Measurements from ENCODE around the gene PIGH.
A peak's percentile ranks its signal among the peaks of the same experiment; 100 is the strongest.
"Not testable (repeated sequence)": the region's sequence is repeated elsewhere in the genome, so short reads cannot be mapped to it uniquely, and the experiment has no call there.

The PIGH gene

DNA sequence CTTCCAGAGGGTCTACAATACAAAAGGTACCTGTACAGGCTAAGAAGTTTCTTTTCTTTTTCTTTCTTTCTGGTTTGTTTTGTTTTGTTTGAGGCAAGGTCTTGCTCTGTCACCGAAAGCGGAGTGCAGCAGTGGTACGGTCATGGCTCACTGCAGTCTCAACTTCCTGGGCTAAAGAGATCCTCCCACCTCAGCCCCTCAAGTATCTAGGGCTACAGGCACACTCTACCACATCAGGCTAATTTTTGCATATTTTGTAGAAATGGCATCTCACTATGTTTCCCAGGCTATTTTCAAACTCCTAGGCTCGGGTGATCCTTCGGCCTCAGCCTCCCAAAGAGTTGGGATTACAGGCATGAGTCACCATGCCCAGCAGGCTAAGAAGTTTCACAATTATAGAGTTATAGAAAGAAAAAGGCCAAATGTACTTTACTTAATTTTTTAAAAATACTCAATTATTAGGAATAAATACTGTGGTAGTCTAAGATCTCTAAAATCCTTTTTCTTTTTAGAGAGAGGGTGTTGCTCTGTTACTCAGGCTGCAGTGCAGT, 3.0 kb upstream of the PIGH start:
- no peaks in the 10 kb centered on the region for H3K9me2 ChIP-seq (replicated peaks; ENCODE audit: low read depth, low read length)
- H4K20me1 ChIP-seq (ENCODE audit: insufficient read depth, low read length, poor library complexity, severe bottlenecking): no peaks in the 10 kb centered on the region
- H2AFZ ChIP-seq (ENCODE audit: low read length): no peak overlapping the region
- no peaks in the 10 kb centered on the region for H3F3A ChIP-seq (ENCODE audit: low read depth)
- H3K9me3 ChIP-seq (ENCODE audit: insufficient read depth, low read depth, low read length): no peaks in the 10 kb centered on the region
- H3K4me1 ChIP-seq (ENCODE audit: insufficient read depth, low read length, poor library complexity, severe bottlenecking): peaks cover 9% of the 10 kb centered on the region
- H3K79me2 ChIP-seq (ENCODE audit: insufficient read depth, low read length): peaks cover 13% of the 10 kb centered on the region
- no peak overlapping the region for H3K4me3 ChIP-seq (ENCODE audit: low read length, poor library complexity, severe bottlenecking)
- peaks cover 27% of the 10 kb centered on the region for H3K27me3 ChIP-seq (ENCODE audit: insufficient read depth, low read length, poor library complexity, severe bottlenecking)
- TF ChIP-seq, protein P1, sequence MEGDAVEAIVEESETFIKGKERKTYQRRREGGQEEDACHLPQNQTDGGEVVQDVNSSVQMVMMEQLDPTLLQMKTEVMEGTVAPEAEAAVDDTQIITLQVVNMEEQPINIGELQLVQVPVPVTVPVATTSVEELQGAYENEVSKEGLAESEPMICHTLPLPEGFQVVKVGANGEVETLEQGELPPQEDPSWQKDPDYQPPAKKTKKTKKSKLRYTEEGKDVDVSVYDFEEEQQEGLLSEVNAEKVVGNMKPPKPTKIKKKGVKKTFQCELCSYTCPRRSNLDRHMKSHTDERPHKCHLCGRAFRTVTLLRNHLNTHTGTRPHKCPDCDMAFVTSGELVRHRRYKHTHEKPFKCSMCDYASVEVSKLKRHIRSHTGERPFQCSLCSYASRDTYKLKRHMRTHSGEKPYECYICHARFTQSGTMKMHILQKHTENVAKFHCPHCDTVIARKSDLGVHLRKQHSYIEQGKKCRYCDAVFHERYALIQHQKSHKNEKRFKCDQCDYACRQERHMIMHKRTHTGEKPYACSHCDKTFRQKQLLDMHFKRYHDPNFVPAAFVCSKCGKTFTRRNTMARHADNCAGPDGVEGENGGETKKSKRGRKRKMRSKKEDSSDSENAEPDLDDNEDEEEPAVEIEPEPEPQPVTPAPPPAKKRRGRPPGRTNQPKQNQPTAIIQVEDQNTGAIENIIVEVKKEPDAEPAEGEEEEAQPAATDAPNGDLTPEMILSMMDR (conservative IDR thresholded peaks at IDR 0.05; ENCODE audit: low read length): no peak
- no peak for TF ChIP-seq EZH2phosphoT487 (IDR thresholded peaks at IDR 0.05; ENCODE audit: borderline replicate concordance)
- no peaks in the 10 kb centered on the region for H3K36me3 ChIP-seq (ENCODE audit: insufficient read depth, low read length)
- H3K9ac ChIP-seq (ENCODE audit: low read depth, low read length, poor library complexity, severe bottlenecking): no peak overlapping the region
- no peak overlapping the region for H3K4me2 ChIP-seq (ENCODE audit: low read depth, low read length, poor library complexity, severe bottlenecking)

DNA sequence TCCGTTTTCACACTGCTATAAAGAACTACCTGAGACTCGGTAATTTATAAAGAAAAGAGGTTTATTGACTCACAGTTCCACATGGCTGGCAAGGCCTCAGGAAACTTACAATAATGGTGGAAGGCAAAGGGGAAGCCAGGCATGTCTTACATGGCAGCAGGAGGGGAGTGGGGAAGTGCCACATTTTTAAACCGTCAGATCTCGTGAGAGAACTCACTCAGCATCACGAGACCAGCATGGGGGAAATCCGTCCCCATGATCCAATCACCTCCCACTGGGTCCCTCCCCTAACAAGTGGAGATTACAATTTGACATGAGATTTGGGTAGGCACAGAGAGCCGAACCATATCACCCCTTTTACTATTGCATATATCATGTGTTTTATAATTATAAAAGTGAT, 2.0 kb upstream of the PIGH start:
- no peaks in the 10 kb centered on the region for H3K9me2 ChIP-seq (replicated peaks; ENCODE audit: low read depth, low read length)
- H3F3A ChIP-seq (ENCODE audit: low read depth): no peaks in the 10 kb centered on the region
- no peak overlapping the region for H3K9ac ChIP-seq (ENCODE audit: low read depth, low read length, poor library complexity, severe bottlenecking)
- no peaks in the 10 kb centered on the region for H4K20me1 ChIP-seq (ENCODE audit: insufficient read depth, low read length, poor library complexity, severe bottlenecking)
- no peak overlapping the region for H3K4me3 ChIP-seq (ENCODE audit: low read length, poor library complexity, severe bottlenecking)
- H3K27me3 ChIP-seq (ENCODE audit: insufficient read depth, low read length, poor library complexity, severe bottlenecking): peaks cover 27% of the 10 kb centered on the region
- no peaks in the 10 kb centered on the region for H3K9me3 ChIP-seq (ENCODE audit: insufficient read depth, low read depth, low read length)
- H3K4me2 ChIP-seq (ENCODE audit: low read depth, low read length, poor library complexity, severe bottlenecking): no peak overlapping the region
- H3K36me3 ChIP-seq (ENCODE audit: insufficient read depth, low read length): no peaks in the 10 kb centered on the region
- H3K4me1 ChIP-seq (ENCODE audit: insufficient read depth, low read length, poor library complexity, severe bottlenecking): peaks cover 18% of the 10 kb centered on the region
- no peak overlapping the region for H2AFZ ChIP-seq (ENCODE audit: low read length)
- TF ChIP-seq EZH2phosphoT487 (IDR thresholded peaks at IDR 0.05; ENCODE audit: borderline replicate concordance): no peak
- TF ChIP-seq, protein P1 (conservative IDR thresholded peaks at IDR 0.05; ENCODE audit: low read length): no peak
- peaks cover 17% of the 10 kb centered on the region for H3K79me2 ChIP-seq (ENCODE audit: insufficient read depth, low read length)

DNA sequence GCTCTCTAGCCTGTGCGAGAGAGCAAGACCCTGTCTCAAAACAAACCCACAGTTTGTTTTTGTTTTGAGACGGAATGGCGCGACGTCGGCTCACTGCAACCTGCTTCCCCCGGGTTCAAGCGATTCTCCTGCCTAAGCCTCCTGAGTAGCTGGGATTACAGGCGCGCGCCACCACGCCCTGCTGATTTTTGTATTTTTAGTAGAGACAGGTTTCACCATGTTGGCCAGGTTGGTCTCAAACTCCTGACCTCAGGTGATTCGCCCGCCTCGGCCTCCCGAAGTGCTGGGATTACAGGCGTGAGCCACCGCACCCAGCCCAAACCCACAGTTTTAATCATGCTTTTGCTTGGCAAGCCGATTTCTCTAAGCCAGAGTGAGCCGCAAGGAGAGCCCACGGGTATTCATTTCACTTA, 500 bp upstream of the PIGH start:
- not testable (repeated sequence) for H3F3A ChIP-seq (ENCODE audit: low read depth); H3K36me3 ChIP-seq (ENCODE audit: insufficient read depth, low read length); H3K9ac ChIP-seq (ENCODE audit: low read depth, low read length, poor library complexity, severe bottlenecking); H3K9me3 ChIP-seq (ENCODE audit: insufficient read depth, low read depth, low read length); H3K9me2 ChIP-seq (replicated peaks; ENCODE audit: low read depth, low read length); H4K20me1 ChIP-seq (ENCODE audit: insufficient read depth, low read length, poor library complexity, severe bottlenecking)
- peak overlapping the region; percentile 96 for H2AFZ ChIP-seq (ENCODE audit: low read length)
- H3K4me2 ChIP-seq (ENCODE audit: low read depth, low read length, poor library complexity, severe bottlenecking): peak overlapping the region; percentile 82
- H3K4me3 ChIP-seq (ENCODE audit: low read length, poor library complexity, severe bottlenecking): peak overlapping the region; percentile 86
- H3K27me3 ChIP-seq (ENCODE audit: insufficient read depth, low read length, poor library complexity, severe bottlenecking): peaks cover 27% of the 10 kb centered on the region
- peaks cover 23% of the 10 kb centered on the region for H3K4me1 ChIP-seq (ENCODE audit: insufficient read depth, low read length, poor library complexity, severe bottlenecking)
- peaks cover 22% of the 10 kb centered on the region for H3K79me2 ChIP-seq (ENCODE audit: insufficient read depth, low read length)

DNA sequence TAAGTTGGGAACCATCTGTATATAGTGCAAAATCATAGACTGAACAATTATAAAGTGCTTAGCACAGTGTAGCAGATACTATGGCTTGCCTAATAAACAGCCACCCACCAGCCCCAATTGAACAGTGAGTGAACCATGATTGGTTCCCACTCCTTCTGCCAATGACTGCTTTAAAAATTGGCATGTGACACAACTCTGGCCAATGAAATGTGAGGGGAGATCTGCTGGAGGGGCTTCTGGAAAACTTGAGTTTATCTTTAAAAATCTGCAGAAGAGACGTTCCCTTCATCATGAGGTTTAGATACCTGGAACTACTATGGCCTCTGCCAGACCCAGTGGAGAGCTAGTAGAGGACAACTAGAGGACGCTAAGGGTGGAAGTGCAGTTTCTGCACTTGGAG, 4.7 kb downstream of the PIGH start:
- Histone ChIP-seq H3K9ac (ENCODE audit: low read depth, low read length, poor library complexity, severe bottlenecking) (no peak overlapping the region), H3K79me2 (ENCODE audit: insufficient read depth, low read length) (peaks cover 22% of the 10 kb centered on the region), H3K4me1 (ENCODE audit: insufficient read depth, low read length, poor library complexity, severe bottlenecking) (peaks cover 23% of the 10 kb centered on the region), H3K9me2 (replicated peaks; ENCODE audit: low read depth, low read length) (no peaks in the 10 kb centered on the region), H3K9me3 (ENCODE audit: insufficient read depth, low read depth, low read length) (no peaks in the 10 kb centered on the region), H3K4me2 (ENCODE audit: low read depth, low read length, poor library complexity, severe bottlenecking) (peak overlapping the region; percentile 6), H3F3A (ENCODE audit: low read depth) (no peaks in the 10 kb centered on the region), H3K36me3 (ENCODE audit: insufficient read depth, low read length) (peaks cover 17% of the 10 kb centered on the region; the same call in 1 of the 2 replicates), H3K27me3 (ENCODE audit: insufficient read depth, low read length, poor library complexity, severe bottlenecking) (no peaks in the 10 kb centered on the region), H4K20me1 (ENCODE audit: insufficient read depth, low read length, poor library complexity, severe bottlenecking) (no peaks in the 10 kb centered on the region), H2AFZ (ENCODE audit: low read length) (no peak overlapping the region), H3K4me3 (ENCODE audit: low read length, poor library complexity, severe bottlenecking) (no peak overlapping the region)
- TF ChIP-seq, protein P1 (conservative IDR thresholded peaks at IDR 0.05; ENCODE audit: low read length): no peak
- no peak for TF ChIP-seq EZH2phosphoT487 (IDR thresholded peaks at IDR 0.05; ENCODE audit: borderline replicate concordance)

DNA sequence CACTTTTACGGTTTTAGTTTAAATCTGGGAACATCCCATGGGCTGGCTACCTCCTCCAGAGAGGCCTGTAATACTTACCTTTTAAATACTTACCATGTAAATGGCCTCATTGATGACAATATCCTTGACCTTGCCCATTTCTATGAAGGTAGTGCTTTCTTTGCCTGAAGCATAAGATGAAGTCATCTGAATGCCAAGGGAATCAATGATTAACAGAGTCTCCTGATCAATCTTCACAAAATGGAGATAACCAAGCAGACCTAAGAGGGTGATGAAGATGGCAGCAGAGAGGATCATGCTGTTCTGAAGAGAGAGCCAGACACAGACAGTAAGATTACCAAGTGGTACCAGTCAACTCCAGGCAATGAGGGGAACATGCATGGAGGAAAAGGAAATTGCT, 6.4 kb downstream of the PIGH start:
- Histone ChIP-seq H3K4me1 (ENCODE audit: insufficient read depth, low read length, poor library complexity, severe bottlenecking) (peaks cover 14% of the 10 kb centered on the region), H3K36me3 (ENCODE audit: insufficient read depth, low read length) (peaks cover 30% of the 10 kb centered on the region; the same call in 1 of the 2 replicates), H3K79me2 (ENCODE audit: insufficient read depth, low read length) (peaks cover 13% of the 10 kb centered on the region; the same call in 1 of the 2 replicates)
- H3F3A ChIP-seq (ENCODE audit: low read depth); H3K4me3 ChIP-seq (ENCODE audit: low read length, poor library complexity, severe bottlenecking); H3K9ac ChIP-seq (ENCODE audit: low read depth, low read length, poor library complexity, severe bottlenecking); H3K4me2 ChIP-seq (ENCODE audit: low read depth, low read length, poor library complexity, severe bottlenecking); H3K9me3 ChIP-seq (ENCODE audit: insufficient read depth, low read depth, low read length); H3K9me2 ChIP-seq (replicated peaks; ENCODE audit: low read depth, low read length); H4K20me1 ChIP-seq (ENCODE audit: insufficient read depth, low read length, poor library complexity, severe bottlenecking); H2AFZ ChIP-seq (ENCODE audit: low read length); H3K27me3 ChIP-seq (ENCODE audit: insufficient read depth, low read length, poor library complexity, severe bottlenecking): not testable (repeated sequence)
